RWPE2 (cell line): ENCODE results near the gene KIF20A.

ENCODE experiments used
- ATAC-seq: fragments of 200-7000 bp; cut with Tn5 transposase; 3 replicates; pipeline ENCODE4 v1.9.1; 2021; ENCODE audit warnings: low read depth
- DNase-seq: peaks from one replicate; pipeline ENCODE4 v3.0.0-alpha.2; 2020; ENCODE audit warnings: low spot score
- H3K27ac ChIP-seq: fragments of 450-650 bp; 2 replicates; pipeline ENCODE4 v1.5.1; 2017; ENCODE audit warnings: mild to moderate bottlenecking; ENCODE audit not compliant: poor library complexity, severe bottlenecking
- H3K27me3 ChIP-seq: fragments of 250-450 bp; sonication (Bioruptor Pico); 2 replicates; pipeline ENCODE4 v1.5.1; 2021; ENCODE audit warnings: mild to moderate bottlenecking, moderate library complexity; ENCODE audit not compliant: insufficient read depth, poor library complexity, severe bottlenecking
- H3K36me3 ChIP-seq: fragments of 250-450 bp; sonication (Bioruptor Pico); 2 replicates; pipeline ENCODE4 v1.5.1; 2020; ENCODE audit warnings: low read depth, mild to moderate bottlenecking, moderate library complexity
- H3K4me1 ChIP-seq: fragments of 250-450 bp; sonication (Bioruptor Pico); 2 replicates; pipeline ENCODE4 v1.5.1; 2021; ENCODE audit warnings: mild to moderate bottlenecking, moderate library complexity; ENCODE audit not compliant: insufficient read depth, poor library complexity, severe bottlenecking
- H3K4me3 ChIP-seq: fragments of 250-450 bp; sonication (Bioruptor Pico); 2 replicates; pipeline ENCODE4 v1.5.1; 2021; ENCODE audit warnings: mild to moderate bottlenecking, moderate library complexity; ENCODE audit not compliant: severe bottlenecking
- H3K9me3 ChIP-seq: fragments of 250-450 bp; sonication (Bioruptor Pico); 2 replicates; pipeline ENCODE4 v1.5.1; 2021; ENCODE audit warnings: mild to moderate bottlenecking, moderate library complexity; ENCODE audit not compliant: severe bottlenecking
- TF ChIP-seq, protein P1 (sequence below): fragments of 450-650 bp; IDR thresholded peaks from one replicate; pipeline ENCODE4 v1.5.1; 2017; ENCODE audit warnings: mild to moderate bottlenecking, moderate library complexity; ENCODE audit not compliant: poor library complexity, severe bottlenecking

Gene KIF20A

DNA sequence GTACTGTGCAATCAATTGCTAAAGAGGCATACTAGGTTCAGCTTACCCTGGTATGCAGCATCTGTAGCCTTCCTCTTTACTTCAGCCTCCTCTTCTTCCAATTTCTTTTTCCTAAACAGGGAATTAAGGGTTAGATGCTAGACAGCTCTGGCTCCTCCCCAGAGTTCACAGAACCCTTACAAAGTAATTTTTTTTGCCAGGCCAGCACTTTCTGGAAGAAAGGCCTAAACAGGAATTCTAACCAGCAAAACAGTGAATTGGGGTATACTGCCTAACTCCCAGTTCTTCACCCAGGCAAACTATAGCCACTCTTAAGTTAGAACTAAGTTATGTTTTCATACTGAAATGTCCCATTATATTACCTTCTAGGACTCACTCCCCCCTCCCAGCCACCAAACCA is 8.6 kb upstream of the KIF20A start:
- Histone ChIP-seq H3K4me3 (no peak overlapping the region), H3K27me3 (no peaks in the 10 kb centered on the region), H3K27ac (no peak overlapping the region), H3K36me3 (peaks cover 98% of the 10 kb centered on the region), H3K4me1 (no peaks in the 10 kb centered on the region), H3K9me3 (no peaks in the 10 kb centered on the region)
- DNase-seq: no peak
- ATAC-seq: no peak
- TF ChIP-seq, protein P1, sequence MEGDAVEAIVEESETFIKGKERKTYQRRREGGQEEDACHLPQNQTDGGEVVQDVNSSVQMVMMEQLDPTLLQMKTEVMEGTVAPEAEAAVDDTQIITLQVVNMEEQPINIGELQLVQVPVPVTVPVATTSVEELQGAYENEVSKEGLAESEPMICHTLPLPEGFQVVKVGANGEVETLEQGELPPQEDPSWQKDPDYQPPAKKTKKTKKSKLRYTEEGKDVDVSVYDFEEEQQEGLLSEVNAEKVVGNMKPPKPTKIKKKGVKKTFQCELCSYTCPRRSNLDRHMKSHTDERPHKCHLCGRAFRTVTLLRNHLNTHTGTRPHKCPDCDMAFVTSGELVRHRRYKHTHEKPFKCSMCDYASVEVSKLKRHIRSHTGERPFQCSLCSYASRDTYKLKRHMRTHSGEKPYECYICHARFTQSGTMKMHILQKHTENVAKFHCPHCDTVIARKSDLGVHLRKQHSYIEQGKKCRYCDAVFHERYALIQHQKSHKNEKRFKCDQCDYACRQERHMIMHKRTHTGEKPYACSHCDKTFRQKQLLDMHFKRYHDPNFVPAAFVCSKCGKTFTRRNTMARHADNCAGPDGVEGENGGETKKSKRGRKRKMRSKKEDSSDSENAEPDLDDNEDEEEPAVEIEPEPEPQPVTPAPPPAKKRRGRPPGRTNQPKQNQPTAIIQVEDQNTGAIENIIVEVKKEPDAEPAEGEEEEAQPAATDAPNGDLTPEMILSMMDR: no peak

DNA sequence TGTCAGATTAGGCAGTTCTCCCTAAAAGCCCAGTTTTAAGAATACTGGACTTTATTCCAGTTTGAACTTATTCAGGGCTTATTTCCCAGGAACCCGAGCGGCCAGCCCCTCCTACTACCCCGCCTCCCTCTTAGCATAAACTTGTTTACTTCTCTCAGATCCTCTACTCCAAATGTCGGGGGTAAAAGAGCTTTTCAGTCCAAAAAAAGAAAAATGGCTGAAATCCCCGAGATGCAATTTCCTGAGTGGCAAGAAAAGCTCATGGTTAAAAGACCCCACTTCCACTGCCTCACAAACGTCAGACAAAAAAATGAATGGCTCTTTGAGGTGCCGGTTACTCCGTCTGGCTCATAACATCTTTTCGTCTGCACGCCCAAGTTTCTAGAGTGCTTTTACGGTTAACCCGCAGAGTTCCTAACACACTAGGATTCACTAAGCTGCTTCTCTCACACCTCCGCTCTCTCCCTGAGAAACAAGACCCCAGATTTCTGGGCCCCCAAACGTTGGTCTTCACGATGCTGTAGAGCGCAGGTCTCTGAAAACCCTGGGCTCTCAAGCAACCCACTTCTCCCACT is 884 bp upstream of the KIF20A start:
- no peaks in the 10 kb centered on the region for H3K4me1 ChIP-seq
- H3K9me3 ChIP-seq: no peaks in the 10 kb centered on the region
- DNase-seq (no peak), ATAC-seq (no peak; the same call in 2 of the 3 replicates)
- TF ChIP-seq, protein P1: no peak
- peak overlapping the region; percentile 58 for H3K27ac ChIP-seq
- no peaks in the 10 kb centered on the region for H3K27me3 ChIP-seq
- H3K36me3 ChIP-seq: peaks cover 67% of the 10 kb centered on the region
- H3K4me3 ChIP-seq: peak overlapping the region; percentile 61

DNA sequence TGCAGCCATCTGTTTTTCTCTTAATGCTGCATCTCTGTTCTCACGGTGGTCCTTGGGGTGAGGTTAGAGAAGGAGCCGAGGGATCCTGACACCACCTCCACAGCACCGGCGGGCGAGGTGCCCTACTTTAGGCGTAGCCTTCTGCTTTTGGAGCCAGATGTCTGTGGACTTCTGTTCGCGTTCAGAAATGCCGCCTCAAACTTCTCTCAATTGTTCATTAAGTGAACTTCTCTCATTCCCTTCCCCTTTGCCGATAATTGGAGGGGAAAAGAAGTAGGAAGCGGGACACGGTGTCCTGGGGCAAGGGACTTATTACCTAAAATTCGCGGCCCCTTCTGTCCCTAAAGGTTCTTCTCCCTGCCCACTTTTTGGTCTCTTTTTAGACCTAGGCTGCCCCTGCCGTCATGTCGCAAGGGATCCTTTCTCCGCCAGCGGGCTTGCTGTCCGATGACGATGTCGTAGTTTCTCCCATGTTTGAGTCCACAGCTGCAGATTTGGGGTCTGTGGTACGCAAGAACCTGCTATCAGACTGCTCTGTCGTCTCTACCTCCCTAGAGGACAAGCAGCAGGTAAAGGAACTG is 455 bp downstream of the KIF20A start:
- no peaks in the 10 kb centered on the region for H3K27me3 ChIP-seq
- ATAC-seq (no peak), DNase-seq (no peak)
- no peaks in the 10 kb centered on the region for H3K9me3 ChIP-seq
- peaks cover 67% of the 10 kb centered on the region for H3K36me3 ChIP-seq
- H3K4me3 ChIP-seq: peak overlapping the region; percentile 61
- H3K27ac ChIP-seq: peak overlapping the region; percentile 58
- TF ChIP-seq, protein P1: no peak
- no peaks in the 10 kb centered on the region for H3K4me1 ChIP-seq

DNA sequence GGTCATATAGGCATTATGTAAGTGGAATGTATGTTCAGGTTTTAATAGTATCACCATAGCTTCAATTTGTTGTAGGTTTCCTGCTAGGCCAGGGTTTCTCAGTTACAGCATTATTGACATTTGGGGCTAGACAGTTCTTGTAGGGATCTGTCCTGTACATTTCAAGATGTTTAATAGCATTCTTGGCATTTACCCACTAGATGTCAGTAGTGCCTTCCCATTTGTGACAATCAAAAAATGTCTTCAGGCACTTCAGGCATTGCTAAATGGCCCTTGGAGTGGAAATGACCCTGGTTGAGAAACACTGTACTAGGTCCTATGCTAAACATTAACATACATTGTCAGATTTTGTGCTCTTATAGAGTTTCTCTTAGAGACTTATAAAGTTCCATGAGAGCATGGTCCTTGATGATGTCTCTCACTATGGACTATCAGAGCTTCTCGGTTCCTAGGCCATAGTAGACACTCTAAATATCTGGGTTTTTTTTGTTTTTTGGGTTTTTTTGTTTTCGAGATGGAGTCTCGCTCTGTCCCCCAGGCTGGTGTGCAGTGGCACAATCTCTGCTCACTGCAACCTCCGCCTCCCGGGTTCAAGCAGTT is 1.4 kb downstream of the KIF20A start:
- peaks cover 67% of the 10 kb centered on the region for H3K36me3 ChIP-seq
- ATAC-seq (peak; percentile 13; the same call in 1 of the 3 replicates), DNase-seq (no peak)
- peak overlapping the region; percentile 58 for H3K27ac ChIP-seq
- H3K4me1 ChIP-seq: no peaks in the 10 kb centered on the region
- H3K4me3 ChIP-seq: peak overlapping the region; percentile 61
- no peaks in the 10 kb centered on the region for H3K9me3 ChIP-seq
- H3K27me3 ChIP-seq: no peaks in the 10 kb centered on the region
- TF ChIP-seq, protein P1: peak; percentile 94

DNA sequence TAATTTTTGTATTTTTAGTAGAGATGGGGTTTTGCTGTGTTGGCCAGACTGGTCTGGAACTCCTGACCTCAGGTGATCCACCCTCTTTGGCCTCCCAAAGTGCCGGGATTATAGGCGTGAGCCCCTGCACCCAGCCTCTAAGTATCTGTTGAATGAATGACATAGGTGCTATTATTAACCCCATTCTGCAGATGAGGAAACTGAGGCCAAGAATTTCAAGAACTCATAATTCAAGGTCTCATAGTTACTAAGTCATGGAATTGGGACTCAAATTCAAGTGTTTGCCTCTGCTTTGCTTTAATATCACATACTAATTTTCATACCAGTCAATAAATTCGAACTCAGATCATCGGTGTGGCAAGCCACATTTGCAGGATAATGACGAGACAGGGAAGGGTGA is 1.9 kb downstream of the KIF20A start:
- no peak overlapping the region for H3K27ac ChIP-seq
- H3K4me1 ChIP-seq: no peaks in the 10 kb centered on the region
- no peaks in the 10 kb centered on the region for H3K9me3 ChIP-seq
- DNase-seq (no peak), ATAC-seq (no peak)
- H3K36me3 ChIP-seq: peaks cover 70% of the 10 kb centered on the region
- TF ChIP-seq, protein P1: no peak
- no peaks in the 10 kb centered on the region for H3K27me3 ChIP-seq
- H3K4me3 ChIP-seq: no peak overlapping the region
